Thyroid gland (tissue), 4 donors: ENCODE data around the gene RAMAC.

Source experiments
- POLR2A ChIP-seq, 2 donors: fragments of 450-650 bp; IDR thresholded peaks; one replicate each; pipeline ENCODE4 v1.6.1; 2017; ENCODE audit warnings: antibody characterized with exemption in 2 of 2, mild to moderate bottlenecking in 2 of 2, moderate library complexity in 1 of 2
- TF ChIP-seq, protein P1 (sequence below), 6 experiments: fragments of 200-600 bp in 3 of 6; fragments of 450-650 bp in 3 of 6; sonication (generic) in 3 of 6; IDR thresholded peaks; one replicate each; pipeline ENCODE4 v1.5.1; 2016 to 2019; ENCODE audit warnings: antibody characterized with exemption in 6 of 6, mild to moderate bottlenecking in 2 of 6, inconsistent platforms in 1 of 6, moderate library complexity in 1 of 6

DNA sequence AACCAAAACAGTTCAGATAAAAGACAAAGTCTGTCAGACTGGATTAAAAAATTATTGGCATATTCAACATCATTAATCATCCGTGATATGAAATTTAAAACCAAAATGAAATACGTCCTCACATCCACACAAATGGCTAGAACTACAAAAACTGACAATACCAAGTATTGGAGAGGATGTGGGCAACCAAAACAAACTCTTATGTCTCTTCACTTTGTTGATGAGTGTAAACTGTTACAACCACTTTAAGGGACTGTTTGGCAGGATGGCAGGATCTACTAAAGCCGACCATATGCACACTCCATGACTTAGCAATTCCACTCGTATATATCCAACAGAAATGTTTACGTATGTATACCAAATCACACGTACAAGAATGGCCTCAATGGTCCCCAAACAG is 50.2 kb downstream of the RAMAC start:
- TF ChIP-seq, protein P1, sequence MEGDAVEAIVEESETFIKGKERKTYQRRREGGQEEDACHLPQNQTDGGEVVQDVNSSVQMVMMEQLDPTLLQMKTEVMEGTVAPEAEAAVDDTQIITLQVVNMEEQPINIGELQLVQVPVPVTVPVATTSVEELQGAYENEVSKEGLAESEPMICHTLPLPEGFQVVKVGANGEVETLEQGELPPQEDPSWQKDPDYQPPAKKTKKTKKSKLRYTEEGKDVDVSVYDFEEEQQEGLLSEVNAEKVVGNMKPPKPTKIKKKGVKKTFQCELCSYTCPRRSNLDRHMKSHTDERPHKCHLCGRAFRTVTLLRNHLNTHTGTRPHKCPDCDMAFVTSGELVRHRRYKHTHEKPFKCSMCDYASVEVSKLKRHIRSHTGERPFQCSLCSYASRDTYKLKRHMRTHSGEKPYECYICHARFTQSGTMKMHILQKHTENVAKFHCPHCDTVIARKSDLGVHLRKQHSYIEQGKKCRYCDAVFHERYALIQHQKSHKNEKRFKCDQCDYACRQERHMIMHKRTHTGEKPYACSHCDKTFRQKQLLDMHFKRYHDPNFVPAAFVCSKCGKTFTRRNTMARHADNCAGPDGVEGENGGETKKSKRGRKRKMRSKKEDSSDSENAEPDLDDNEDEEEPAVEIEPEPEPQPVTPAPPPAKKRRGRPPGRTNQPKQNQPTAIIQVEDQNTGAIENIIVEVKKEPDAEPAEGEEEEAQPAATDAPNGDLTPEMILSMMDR (IDR thresholded peaks at IDR 0.05): no peak
- TF ChIP-seq POLR2A (IDR thresholded peaks at IDR 0.05): no peak
